Measurements from ENCODE around the gene CLEC1A.

Gene CLEC1A

GRCh38 chr12:10101042-10101579 is 2.3 kb upstream of the CLEC1A start:
- DNase-seq: no peak

GRCh38 chr12:10097521-10097920 is 1.3 kb downstream of the CLEC1A start:
- no peak for DNase-seq

GRCh38 chr12:10095971-10096370 is 2.8 kb downstream of the CLEC1A start:
- no peak for DNase-seq

GRCh38 chr12:10094646-10095395 is 4.0 kb downstream of the CLEC1A start:
- DNase-seq: no peak

- DNase-seq: no peak
These were observed 9.6 kb downstream of the CLEC1A start for GRCh38 chr12:10088955-10089900.

- no peak for DNase-seq
These were observed 10.8 kb downstream of the CLEC1A start for GRCh38 chr12:10088031-10088430.

GRCh38 chr12:10086387-10086786 is 12.4 kb downstream of the CLEC1A start:
- no peak for DNase-seq

- no peak for DNase-seq
These were observed 14.1 kb downstream of the CLEC1A start for GRCh38 chr12:10084733-10085132.

GRCh38 chr12:10082117-10082874 is 16.5 kb downstream of the CLEC1A start:
- no peak for DNase-seq

GRCh38 chr12:10075451-10075850 is 23.3 kb downstream of the CLEC1A start:
- DNase-seq: no peak

- no peak for DNase-seq
These were observed 25.5 kb downstream of the CLEC1A start for GRCh38 chr12:10073261-10073660.

GRCh38 chr12:10072131-10072530 is 26.7 kb downstream of the CLEC1A start:
- DNase-seq: no peak

GRCh38 chr12:10070380-10070779 is 28.4 kb downstream of the CLEC1A start:
- no peak for DNase-seq

- DNase-seq: no peak
These were observed 28.8 kb downstream of the CLEC1A start for GRCh38 chr12:10069976-10070375.

- DNase-seq: no peak
These were observed 29.7 kb downstream of the CLEC1A start for GRCh38 chr12:10069099-10069498.

- DNase-seq: no peak
These were observed 30.1 kb downstream of the CLEC1A start for GRCh38 chr12:10068644-10069043.

GRCh38 chr12:10067942-10068341 is 30.8 kb downstream of the CLEC1A start:
- DNase-seq: no peak

GRCh38 chr12:10067264-10067663 is 31.5 kb downstream of the CLEC1A start:
- DNase-seq: no peak

- DNase-seq: no peak
These were observed 33.5 kb downstream of the CLEC1A start for GRCh38 chr12:10065241-10065640.

GRCh38 chr12:10058387-10058786 is 40.4 kb downstream of the CLEC1A start:
- DNase-seq: no peak

- DNase-seq: no peak
These were observed 46.4 kb downstream of the CLEC1A start for GRCh38 chr12:10052193-10052913.

- DNase-seq: no peak
These were observed 50.3 kb downstream of the CLEC1A start for GRCh38 chr12:10048526-10048925.

Measured in activated CD4-positive, alpha-beta T cell treated with anti-CD3 and anti-CD28 coated beads, Interleukin-2, amount 50 U/mL, for 4 hours (primary cell).